Stimulated activated CD8-positive, alpha-beta memory T cell treated with anti-CD3 and anti-CD28 coated beads, Interleukin-4, amount 100 ng/mL, for 48 hours (primary cell): ENCODE data around the gene C2CD2.
"Not testable (repeated sequence)": the region's sequence is repeated elsewhere in the genome, so short reads cannot be mapped to it uniquely, and the experiment has no call there.

Experiments used
- DNase-seq: peaks from one replicate; pipeline ENCODE4 v3.0.0-alpha.2; 2020

The C2CD2 gene

DNA sequence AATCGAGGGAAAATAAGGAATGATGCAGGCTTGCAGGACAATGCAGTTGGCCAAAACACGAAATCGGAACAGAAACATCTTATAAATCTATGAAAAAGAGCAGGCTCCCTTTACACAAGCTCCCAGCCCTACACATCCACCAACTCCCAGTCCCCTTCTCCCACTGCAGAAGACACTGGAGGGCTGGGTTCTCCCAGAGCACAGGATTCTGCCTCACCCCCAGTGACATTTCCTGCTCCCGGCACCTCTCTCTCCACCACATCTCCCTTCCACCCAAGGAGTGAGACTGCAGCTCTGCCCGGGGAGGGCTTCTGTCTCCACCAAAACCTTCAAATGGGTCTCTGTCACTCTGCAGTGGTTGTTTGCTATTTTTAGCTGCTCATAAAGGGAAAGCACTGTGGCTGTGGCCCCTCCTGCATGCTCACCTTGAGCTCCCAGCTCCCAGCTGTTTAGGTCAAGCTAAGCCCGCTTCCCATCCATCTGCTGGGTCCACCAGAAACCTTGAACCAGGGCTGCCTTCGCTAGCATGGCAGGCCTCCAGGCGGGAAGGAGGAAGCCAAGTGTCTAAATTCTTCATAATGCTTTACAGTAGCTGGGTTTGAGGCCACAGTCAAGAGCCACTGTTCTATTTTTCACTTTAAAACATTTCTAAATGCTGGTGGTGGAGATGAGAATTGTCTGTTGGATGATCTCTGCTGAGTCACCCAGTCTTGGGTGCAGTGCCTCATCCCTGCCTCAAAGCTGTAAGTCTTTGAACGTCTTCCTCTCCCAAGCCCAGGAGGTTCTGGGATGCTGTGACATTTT lies 3.3 kb upstream of the C2CD2 start:
- no peak for DNase-seq

DNA sequence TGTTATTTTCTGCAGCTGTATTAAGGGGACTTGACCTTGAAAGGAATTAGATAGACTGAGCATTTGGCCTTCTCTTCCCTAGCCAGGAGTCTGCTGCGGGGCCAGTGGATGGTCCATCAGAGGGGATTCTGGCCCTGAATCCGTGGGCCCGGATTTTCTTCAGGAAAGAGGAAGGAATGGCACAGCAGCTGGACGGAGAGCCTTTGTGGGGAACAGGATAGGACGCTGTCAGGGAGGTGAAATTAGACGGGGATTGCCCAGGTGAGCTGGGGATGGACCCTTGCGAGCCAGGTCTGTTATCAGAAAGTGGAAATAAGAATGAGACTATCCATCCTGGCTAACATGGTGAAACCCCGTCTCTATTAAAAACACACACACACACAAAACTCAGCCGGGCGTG lies 1.7 kb upstream of the C2CD2 start:
- no peak for DNase-seq

DNA sequence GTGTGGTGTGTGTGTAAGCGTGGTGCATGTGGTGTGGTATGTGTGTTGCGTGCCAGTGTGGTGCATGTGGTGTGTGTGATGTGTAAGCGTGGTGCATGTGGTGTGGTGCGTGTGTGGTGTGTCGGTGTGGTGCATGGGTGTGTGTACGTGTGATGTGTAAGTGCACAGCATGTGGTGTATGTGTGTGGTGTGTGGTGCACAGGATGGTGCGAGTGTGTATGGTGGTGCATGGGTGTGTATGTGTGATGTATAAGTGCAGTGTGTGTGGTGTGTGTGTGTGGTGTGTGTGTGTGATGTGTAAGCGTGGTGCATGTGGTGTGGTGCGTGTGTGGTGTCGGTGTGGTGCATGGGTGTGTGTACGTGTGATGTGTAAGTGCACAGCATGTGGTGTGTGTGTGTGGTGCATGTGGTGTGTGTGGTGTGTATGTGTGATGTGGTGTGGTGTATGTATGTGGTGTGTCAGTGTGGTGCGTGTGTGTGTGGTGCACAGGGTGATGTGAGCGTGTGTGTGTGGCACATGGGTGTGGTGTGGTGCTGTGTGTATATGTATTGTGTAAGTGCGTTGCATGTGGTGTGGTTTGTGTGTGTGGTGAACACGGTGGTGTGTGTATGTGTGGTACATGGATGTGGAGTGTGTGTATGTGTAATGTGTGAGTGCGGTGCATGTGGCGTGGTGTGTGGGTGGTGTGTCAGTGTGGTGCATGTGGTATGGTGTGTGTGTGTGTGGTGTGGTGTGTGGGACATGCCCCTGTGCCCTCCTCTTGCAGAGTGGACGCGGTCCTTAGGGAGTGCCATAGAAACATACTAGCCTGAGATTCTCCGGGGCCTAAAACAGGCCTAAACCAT lies 1.1 kb upstream of the C2CD2 start:
- no peak for DNase-seq

DNA sequence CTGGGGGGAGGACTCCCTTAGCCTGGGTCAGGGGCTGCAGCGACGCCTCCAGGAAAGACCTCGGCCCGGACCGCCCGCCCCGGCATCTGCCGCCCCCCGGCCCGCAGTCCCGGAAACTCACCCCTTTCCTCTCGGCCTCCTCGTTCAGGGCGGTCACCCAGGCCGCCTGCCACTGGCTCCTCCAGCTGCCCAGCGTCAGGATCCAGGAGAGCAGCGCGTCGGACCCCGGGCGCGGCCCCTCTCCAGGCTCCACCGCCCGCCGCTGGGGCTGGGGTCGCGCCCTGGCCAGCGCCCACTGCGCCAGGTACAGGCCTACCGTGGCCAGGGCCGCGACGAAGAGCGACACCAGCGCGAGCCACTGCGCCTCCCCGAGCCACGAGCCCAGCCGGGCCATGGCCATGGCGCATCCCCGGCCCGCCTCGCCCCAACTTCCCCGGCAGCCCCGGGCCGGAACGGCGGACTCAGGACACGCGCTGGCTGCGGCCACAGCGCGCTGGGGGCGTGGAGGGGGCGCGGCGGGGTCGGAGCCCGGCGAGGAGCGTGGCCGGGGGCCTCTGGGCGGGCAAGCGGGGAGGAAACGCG lies 478 bp downstream of the C2CD2 start:
- DNase-seq = no peak

DNA sequence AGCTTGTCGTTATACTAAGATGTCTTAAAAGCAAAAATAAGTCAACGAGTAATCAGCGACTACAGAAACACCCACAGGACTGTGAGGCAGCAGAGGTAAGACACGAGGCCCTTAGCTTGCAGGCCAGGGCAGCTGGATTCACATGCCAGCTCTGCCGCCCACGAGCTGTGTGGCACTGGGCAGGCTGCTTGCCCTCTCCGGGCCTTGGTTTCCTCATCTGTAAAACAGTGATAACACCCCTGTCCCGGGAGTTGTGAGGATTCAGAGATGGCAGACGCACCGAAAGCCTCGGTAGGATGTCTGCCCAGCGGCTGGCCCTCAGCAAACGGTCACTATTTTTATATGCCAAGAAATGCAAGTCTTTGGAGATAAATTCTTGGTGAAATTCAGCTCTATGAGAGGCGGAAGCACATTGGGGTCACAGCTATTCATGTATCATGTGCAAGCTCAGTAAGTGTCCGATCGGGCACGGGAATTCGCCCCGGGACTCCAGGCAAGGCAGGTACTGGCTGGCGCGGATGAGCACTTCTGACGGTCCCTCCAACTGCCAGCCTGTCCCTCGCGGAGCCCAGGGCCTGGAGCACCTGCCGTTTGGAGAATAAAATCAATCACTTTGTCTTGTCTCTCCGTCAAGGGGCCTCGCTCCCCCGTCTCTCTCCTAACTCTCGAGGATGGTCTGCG lies 1.1 kb downstream of the C2CD2 start:
- no peak for DNase-seq

DNA sequence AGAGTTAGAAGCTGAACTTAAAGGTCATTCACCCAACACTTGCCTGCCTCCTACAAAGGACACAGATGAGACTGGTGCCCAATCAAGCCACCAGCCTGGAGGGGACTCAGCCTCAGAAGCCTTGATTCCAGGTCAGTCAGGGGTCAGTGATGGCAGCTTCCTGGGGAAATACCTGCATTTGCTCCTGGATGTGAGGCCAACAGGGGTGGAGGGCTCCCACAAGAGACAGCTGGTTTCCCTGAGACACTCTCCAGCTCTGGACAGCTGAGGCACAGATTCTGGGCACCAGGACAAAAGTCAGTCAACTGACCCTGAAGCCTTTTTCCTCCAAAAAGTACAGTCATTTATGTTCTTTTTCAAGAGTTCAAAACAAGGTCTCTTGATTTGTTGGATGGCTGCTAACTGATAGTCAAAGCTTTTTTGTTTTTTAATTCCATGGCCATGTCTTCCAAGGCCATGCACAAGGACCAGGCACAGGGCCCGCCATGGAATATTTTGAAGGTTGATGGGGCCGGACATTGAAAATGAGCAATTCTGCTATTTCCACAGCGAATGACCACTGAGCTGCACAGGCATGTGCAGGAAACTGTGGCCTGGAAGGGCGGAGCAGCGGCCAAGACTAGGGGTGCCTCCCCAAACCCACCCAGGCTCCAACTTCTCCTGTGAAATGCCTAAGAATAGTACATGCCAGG lies 1.8 kb downstream of the C2CD2 start:
- no peak for DNase-seq

DNA sequence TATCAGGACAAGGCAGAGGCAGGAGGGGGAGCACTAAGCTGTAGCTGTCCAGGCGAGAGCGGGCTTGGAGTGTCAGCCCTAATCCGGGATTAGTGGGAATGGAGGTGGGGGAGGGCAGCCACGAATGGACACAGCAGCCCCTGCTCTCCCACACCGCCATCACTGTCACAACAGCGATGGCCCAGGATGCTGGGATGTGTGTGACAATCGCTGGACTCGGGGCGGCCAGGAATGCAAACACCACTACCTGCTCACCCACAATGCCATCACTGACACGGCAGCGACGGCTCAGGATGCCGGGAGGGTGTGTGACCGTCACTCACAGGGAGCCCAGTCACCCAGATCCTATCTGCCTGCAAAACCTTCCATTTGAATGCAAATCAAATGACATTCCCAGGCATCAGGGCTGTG lies 2.9 kb downstream of the C2CD2 start:
- DNase-seq = no peak

DNA sequence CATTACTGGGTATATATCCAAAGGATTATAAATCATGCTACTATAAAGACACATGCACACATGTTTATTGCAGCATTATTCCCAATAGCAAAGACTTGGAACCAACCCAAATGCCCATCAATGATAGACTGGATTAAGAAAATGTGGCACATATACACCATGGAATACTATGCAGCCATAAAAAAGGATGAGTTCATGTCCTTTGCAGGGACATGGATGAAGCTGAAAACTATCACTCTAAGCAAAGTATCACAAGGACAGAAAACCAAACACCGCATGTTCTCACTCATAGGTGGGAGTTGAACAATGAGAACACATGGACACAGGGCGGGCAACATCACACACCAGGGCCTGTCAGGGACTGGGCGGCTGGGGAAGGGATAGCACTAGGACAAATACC lies 4.2 kb downstream of the C2CD2 start:
- not testable (repeated sequence) for DNase-seq

GRCh38 chr21:41948901-41949300 lies 4.9 kb downstream of the C2CD2 start:
- no peak for DNase-seq

DNA sequence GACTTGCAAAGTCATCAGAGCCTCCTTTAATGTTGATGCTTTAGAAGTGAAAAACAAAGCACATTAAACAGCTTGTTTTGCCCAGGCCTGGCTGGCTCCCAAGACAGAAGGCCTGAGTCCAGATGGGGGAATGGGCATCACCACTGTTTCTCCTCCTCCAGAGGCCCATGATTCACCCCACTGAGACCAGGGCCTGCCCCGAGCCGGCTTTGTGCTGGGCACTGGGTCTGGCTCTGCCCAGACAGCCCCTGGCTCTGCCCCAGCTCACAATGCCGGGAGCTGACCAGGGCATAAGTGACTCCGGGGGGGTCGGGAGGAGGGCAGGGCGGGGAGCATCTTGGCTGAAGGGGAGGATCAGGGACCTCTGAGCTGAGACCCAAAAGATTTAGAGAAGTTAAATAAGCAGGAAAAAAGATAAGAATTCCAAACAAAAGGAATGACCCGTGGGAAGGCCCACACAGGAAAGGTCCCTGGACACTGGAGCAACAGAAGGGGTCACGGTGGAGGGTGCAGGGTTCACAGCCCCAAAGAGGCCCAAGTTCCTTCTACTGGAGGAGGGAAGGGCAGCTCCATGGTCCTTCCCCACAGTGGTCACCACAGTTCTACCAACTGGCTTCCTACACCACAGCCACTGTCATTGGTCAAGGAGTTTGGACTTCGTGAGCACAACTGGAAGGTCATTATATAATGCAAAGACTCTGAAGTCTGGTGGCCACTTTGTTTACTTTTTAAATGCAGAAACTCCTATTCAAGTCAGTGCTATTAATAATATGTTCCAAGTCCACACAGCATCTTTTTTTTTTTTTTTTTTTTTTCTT lies 5.5 kb downstream of the C2CD2 start:
- no peak for DNase-seq

DNA sequence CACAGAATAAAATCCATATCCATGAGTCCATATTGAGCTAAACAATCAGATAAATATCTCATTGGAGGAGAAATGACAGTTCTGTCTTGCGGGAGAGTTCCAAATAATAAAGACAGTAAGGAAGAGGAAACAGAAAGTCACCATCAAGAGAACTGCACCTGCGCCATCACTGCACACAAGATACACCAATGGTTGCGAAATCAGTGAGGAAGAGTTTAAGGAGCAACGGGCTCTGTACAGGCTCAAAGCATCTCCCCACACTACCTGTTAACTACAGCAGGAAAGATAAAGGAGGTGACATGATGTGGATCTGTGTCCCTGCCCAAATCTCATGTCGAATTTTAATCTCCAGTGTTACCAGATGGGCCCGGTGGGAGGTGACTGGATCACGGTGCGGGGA lies 7.8 kb downstream of the C2CD2 start:
- no peak for DNase-seq

- DNase-seq = no peak
Observed at GRCh38 chr21:41943851-41944250, 10.0 kb downstream of the C2CD2 start.

GRCh38 chr21:41942457-41942856 lies 11.4 kb downstream of the C2CD2 start:
- DNase-seq = no peak

GRCh38 chr21:41941941-41942340 lies 11.9 kb downstream of the C2CD2 start:
- DNase-seq = no peak

DNA sequence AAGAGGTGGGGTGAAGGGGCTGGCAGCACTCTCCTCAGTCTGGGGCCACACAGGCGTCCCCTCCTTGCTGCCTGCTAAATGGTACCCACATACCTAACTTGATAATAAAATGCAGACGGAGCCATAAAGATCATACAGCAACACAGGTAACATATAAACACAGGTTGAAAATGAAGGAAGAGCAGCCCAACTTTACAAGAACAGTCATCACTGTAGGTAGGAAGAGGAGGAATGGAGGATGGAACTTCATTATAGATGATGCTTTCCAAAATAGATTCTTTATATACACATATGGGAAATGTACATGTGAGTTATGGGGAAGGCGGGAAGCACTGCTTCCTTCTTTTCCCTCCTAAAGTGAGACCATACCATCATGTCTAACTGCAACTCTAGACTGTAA lies 13.4 kb downstream of the C2CD2 start:
- no peak for DNase-seq

DNA sequence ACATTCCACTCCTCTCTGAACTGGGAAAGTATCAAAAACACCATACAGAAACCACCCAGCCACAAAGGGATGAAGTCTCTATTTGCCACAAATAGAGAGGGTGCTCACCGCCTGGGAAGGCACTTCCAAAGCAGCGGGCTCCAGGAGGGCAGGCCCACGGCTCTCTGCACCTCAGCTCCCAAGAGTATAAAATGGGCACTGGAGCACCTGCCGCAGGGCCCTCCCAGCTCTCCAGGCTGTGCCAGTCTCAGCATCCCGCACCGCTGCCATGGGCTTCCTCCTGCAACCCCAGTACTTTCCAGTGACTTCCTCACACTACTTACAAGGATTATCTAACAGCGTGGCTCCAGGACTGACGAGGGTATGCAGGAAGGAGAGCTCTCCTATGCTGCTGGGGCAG lies 14.4 kb downstream of the C2CD2 start:
- DNase-seq = no peak

GRCh38 chr21:41933313-41934079 lies 20.3 kb downstream of the C2CD2 start:
- no peak for DNase-seq

DNA sequence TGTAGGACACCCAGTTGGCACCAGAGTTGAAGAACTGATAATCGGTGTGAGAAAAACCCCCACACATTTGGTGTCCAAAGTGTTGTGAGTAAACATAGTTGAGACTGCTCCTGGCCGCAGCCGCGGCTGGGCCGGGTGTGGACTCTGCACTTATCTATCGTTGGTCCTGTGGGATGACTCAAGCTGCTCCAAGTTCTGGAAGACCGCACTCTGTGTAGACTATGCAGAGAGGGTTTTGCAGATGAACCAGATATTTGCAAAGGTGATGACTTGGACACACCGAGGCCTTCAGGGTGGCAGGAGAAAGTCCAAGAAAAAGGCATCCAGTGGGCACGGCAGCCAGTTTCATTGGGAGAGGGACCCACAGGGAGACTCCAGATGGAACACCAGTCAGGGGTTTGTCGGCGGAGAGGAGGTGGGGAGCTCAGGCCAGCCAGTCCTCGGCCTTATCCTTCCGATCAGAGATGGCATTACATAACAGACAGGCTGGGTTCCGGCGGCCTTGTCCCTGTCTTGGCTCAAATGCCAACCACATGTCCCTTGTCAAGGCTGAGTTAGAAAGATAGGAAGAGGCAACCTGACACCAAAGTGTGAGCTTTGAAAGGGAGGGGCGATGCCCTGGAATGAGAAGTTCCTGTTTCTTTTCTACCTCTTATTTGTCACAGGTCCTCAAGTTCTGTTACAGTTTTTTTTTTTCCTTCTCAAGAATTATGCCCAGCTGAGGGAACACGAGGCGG lies 21.1 kb downstream of the C2CD2 start:
- DNase-seq = no peak

DNA sequence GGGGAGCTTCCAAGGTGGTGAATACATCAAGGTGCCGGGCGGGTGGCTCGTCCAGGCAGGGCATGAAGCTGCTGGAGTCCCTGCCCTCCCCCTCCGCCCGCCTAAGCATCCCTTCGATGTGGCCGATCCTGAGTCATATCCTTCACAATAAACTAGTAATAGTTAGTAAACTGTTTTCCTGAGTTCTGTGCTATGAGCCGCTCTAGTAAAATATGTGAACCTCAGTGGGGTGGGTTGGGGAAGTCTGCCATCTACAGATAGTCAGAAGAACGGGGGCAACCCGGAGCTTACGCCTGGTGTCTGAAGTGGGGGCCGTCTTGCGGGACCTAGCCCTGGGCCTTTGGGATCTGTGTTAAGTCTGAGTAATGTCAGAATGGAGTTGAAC lies 21.6 kb downstream of the C2CD2 start:
- DNase-seq = no peak

DNA sequence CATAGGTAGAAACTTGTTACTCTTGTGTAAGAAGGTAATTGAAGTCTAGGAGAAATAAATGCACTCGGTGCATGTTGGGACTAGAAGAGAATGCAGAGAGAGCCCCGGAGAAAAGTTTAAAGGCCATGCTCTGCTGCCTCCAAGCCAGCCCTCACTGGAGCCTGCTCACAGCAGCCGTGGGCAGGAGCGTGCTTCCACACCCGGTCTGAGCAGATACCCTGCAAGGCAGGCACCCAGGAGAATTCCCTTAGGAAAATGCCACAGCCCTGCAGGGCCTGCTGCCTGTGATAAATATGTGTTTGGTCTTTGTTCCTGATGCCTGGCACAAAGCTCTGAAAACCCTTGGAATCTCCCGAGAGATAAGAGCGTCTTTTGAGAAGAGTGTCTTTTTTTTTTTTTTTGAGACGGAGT lies 22.8 kb downstream of the C2CD2 start:
- DNase-seq = no peak
